SK-N-SH (cell line): ENCODE data around the gene VWF.

Experiments used
- EZH2phosphoT487 ChIP-seq: fragments of 200-600 bp; sonication (generic); IDR thresholded peaks from 2 replicates; pipeline ENCODE4 v1.6.1; 2017; ENCODE audit warnings: low read depth, mixed run types, mild to moderate bottlenecking, antibody characterized with exemption, moderate library complexity, borderline replicate concordance
- JUND ChIP-seq: IDR thresholded peaks from 2 replicates; pipeline ENCODE4 v1.4.0; 2012
- POLR2AphosphoS5 ChIP-seq: IDR thresholded peaks from 2 replicates; pipeline ENCODE4 v1.6.1; 2012; ENCODE audit warnings: low read depth, low read length
- RCOR1 ChIP-seq: fragments of 150-350 bp; IDR thresholded peaks from 2 replicates; pipeline ENCODE4 v1.6.1; 2017; ENCODE audit warnings: antibody characterized with exemption, low read length
- TAF1 ChIP-seq: IDR thresholded peaks from 2 replicates; pipeline ENCODE4 v1.6.1; 2012; ENCODE audit warnings: low read depth, mild to moderate bottlenecking, low read length, moderate library complexity, borderline replicate concordance
- TF ChIP-seq, protein P1 (sequence below): fragments of 200-600 bp; sonication (generic); IDR thresholded peaks from 2 replicates; pipeline ENCODE4 v1.6.1; 2017; ENCODE audit warnings: antibody characterized with exemption, mild to moderate bottlenecking, moderate library complexity
- TF ChIP-seq, protein P2 (sequence below): fragments of 150-350 bp; IDR thresholded peaks from 2 replicates; pipeline ENCODE4 v1.6.1; 2017; ENCODE audit warnings: antibody characterized with exemption, low read length, low read depth, borderline replicate concordance

DNA sequence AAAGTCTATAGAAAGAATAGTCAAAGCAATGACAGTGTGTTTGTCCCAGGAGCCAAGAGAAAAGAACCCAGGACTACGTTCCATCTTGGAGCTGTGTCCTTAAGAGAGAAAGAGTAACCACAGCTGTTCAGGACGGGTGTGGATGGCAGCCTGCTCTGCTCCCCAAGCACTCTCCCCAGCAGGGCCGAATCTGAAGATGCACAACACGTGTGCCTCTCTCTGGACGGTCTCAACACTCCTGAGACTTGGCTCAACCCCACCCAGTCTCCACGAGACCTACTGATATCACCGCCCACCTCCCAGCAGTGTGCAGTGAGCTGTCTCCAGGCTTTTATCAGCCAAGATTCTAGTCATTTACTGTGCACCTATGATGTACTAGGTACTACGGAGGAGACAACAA is 152.1 kb downstream of the VWF start:
- TF ChIP-seq, protein P1, sequence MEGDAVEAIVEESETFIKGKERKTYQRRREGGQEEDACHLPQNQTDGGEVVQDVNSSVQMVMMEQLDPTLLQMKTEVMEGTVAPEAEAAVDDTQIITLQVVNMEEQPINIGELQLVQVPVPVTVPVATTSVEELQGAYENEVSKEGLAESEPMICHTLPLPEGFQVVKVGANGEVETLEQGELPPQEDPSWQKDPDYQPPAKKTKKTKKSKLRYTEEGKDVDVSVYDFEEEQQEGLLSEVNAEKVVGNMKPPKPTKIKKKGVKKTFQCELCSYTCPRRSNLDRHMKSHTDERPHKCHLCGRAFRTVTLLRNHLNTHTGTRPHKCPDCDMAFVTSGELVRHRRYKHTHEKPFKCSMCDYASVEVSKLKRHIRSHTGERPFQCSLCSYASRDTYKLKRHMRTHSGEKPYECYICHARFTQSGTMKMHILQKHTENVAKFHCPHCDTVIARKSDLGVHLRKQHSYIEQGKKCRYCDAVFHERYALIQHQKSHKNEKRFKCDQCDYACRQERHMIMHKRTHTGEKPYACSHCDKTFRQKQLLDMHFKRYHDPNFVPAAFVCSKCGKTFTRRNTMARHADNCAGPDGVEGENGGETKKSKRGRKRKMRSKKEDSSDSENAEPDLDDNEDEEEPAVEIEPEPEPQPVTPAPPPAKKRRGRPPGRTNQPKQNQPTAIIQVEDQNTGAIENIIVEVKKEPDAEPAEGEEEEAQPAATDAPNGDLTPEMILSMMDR: no peak
- TF ChIP-seq POLR2AphosphoS5: no peak
- no peak for TF ChIP-seq JUND
- TF ChIP-seq RCOR1: no peak
- TF ChIP-seq, protein P2, sequence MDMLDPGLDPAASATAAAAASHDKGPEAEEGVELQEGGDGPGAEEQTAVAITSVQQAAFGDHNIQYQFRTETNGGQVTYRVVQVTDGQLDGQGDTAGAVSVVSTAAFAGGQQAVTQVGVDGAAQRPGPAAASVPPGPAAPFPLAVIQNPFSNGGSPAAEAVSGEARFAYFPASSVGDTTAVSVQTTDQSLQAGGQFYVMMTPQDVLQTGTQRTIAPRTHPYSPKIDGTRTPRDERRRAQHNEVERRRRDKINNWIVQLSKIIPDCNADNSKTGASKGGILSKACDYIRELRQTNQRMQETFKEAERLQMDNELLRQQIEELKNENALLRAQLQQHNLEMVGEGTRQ: no peak
- no peak for TF ChIP-seq TAF1
- no peak for TF ChIP-seq EZH2phosphoT487
